Activated CD8-positive, alpha-beta memory T cell treated with anti-CD3 and anti-CD28 coated beads, Interleukin-2, amount 50 U/mL, for 4 hours (primary cell): ENCODE data around the gene CD160.
"Not testable (repeated sequence)": the region's sequence is repeated elsewhere in the genome, so short reads cannot be mapped to it uniquely, and the experiment has no call there.

ENCODE experiments used
- DNase-seq: peaks from one replicate; pipeline ENCODE4 v3.0.0-alpha.2; 2020

The CD160 gene

DNA sequence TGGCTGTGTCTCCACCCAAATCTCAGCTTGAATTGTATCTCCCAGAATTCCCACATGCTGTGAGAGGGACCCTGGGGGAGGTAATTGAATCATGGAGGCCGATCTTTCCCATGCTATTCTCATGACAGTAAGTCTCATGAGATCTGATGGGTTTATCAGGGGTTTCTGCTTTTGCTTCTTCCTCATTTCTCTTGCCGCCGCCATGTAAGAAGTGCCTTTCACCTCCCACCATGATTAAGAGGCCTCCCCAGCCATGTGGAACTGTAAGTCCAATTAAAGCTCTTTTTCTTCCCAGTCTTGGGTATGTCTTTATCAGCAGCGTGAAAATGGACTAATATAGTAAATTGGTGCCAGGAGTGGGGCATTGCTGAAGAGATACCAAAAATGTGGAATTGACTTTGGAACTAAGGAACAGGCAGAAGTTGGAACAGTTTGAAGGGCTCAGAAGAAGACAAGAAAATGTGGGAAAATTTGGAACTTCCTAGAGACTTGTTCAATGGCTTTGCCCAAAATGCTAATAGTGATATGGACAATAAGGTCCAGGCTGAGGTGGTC is 41.2 kb downstream of the CD160 start:
- not testable (repeated sequence) for DNase-seq

DNA sequence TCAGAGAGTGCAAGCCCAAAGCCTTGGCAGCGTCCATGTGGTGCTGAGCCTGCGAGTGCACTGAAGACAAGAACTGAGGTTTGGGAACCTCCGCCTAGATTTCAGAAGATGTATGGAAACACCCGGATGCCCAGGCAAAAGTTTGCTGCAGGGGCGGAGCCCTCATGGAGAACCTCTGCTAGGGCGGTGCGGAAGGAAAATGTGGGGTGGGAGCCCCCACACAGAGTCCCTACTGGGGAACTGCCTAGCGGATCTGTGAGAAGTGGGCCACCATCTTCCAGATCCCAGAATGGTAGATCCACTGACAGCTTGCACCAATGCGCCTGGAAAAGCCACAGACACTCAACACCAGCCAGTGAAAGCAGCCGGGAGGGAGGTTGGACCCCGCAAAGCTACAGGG is 42.2 kb downstream of the CD160 start:
- DNase-seq: not testable (repeated sequence)

DNA sequence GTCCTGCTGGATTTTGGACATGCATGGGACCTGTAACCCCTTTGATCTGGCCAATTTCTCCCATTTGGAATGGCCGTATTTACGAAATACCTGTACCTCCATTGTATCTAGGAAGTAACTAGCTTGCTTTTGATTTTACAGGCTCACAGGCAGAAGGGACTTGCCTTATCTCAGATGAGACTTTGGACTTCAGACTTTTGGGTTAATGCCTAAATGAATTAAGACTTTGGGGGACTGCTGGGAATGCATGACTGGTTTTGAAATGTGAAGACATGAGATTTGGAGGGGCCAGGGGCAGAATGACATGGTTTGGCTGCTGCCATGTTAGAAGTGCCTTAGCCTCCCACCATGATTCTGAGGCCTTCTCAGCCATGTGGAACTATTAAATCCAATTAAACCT is 42.7 kb downstream of the CD160 start:
- not testable (repeated sequence) for DNase-seq

DNA sequence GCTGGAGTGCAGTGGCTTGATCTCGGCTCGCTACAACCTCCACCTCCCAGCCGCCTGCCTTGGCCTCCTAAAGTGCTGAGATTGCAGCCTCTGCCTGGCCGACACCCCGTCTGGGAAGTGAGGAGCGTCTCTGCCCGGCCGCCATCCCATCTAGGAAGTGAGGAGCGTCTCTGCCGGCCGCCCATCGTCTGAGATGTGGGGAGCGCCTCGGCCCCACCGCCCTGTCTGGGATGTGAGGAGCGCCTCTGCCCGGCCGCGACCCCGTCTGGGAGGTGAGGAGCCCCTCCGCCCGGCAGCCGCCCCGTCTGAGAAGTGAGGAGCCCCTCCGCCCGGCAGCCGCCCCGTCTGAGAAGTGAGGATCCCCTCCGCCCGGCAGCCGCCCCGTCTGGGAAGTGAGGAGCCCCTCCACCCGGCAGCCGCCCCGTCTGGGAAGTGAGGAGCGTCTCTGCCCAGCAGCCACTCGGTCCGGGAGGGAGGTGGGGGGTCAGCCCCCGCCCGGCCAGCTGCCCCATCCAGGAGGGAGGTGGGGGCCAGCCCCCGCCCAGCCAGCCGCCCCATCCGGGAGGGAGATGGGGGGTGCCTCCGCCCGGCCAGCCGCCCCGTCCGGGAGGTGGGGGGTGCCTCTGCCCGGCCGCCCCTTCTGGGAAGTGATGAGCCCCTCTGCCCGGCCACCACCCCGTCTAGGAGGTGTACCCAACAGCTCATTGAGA is 45.1 kb downstream of the CD160 start:
- not testable (repeated sequence) for DNase-seq

DNA sequence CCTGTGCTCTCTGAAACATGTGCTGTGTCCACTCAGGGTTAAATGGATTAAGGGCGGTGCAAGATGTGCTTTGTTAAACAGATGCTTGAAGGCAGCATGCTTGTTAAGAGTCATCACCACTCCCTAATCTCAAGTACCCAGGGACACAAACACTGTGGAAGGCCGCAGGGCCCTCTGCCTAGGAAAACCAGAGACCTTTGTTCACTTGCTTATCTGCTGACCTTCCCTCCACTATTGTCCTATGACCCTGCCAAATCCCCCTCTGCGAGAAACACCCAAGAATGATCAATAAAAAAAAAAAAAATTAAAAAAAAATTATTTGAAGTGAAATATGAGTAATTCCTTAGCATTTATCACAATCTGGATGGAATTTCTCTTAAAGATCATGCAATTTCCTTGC is 45.8 kb downstream of the CD160 start:
- not testable (repeated sequence) for DNase-seq

DNA sequence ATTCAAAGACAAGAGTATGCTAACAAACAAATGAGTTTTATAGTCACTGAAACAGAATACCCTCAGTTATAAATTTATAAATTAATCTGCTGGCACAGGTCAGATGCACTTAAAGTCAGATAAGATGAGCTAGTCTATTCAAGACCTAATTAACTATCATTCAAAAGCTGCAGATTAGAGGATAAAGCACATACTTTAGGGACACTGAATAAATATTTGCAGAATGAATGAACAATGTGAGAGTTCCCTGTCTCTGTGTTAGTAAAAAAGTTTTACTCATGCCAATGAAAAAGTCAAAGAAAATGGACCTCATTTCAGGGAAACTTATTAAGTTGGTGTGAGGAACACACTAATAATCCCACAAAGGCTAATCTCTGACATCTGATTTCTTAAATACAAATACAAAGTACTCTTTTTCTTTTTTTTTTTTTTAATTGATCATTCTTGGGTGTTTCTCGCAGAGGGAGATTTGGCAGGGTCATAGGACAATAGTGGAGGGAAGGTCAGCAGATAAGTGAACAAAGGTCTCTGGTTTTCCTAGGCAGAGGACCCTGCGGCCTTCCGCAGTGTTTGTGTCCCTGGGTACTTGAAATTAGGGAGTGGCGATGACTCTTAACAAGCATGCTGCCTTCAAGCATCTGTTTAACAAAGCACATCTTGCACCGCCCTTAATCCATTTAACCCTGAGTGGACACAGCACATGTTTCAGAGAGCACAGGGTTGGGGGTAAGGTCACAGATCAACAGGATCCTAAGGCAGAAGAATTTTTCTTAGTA is 46.5 kb downstream of the CD160 start:
- not testable (repeated sequence) for DNase-seq

DNA sequence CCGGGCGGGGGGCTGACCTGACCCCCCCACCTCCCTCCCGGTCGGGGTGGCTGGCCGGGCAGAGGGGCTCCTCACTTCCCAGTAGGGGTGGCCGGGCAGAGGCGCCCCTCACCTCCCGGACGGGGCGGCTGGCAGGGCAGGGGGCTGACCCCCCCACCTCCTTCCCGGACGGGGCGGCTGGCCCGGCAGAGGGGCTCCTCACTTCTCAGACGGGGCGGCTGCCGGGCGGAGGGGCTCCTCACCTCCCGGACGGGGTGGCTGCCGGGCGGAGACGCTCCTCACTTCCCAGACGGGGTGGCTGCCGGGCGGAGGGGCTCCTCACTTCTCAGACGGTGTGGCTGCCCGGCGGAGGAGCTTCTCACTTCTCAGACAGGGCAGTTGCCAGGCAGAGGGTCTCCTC is 47.6 kb downstream of the CD160 start:
- not testable (repeated sequence) for DNase-seq

DNA sequence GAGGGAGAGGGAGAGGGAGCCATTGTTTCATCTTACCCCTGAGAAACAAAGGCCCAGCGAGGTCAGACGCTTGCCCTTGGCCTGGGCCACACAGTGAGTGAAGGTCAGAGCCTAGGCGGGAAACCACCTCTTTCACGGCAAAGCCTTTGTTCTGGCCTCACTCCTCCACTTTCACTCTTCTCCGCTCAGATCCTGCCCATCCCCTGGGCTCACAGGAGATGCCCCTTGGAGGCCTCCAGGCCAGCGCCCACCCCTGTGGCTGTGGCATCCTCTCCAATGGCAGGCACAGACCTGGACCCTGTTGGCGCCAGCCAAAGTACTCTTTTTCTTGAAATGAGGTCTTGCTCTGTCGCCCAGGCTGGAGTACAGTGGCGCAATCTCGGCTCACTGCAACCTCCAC is 48.7 kb downstream of the CD160 start:
- DNase-seq: not testable (repeated sequence)

DNA sequence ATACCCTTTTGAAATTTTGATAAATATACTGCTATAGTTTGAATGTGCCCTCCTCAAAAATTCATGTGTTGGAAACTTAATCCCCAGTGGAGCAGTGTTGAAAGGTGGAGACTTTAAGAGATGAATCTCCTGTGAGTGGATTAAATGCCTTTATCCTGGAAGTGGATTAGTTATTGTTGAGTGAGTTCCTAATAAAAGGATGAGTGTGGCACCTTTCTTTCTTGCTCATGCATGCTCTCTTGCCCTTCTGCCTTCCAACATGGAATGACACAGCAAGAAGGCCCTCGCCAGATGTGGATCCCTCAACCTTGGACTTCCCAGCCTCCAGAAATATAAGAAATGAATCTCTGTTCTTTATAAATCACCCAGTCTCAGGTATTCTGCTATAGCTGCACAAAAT is 51.8 kb downstream of the CD160 start:
- no peak for DNase-seq

DNA sequence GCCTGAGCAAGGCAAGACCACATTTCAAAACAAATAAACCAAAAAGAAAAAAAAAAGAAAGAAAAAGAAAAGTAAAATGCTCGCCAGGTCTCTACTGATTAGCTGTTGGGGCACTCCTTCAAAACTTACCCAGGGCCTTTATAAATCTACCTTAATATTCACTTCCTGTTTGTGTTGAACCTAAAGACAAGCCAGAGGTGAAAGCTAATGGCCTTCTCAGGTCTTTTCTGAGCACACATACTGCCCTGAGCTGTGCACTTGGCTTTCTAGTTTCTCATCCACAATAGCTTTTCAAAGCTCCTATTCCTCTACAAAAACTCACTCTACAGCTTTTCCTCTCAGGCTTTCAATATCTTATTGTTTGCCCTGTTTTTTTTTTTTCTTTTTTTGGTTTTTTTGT is 54.1 kb downstream of the CD160 start:
- DNase-seq: no peak

DNA sequence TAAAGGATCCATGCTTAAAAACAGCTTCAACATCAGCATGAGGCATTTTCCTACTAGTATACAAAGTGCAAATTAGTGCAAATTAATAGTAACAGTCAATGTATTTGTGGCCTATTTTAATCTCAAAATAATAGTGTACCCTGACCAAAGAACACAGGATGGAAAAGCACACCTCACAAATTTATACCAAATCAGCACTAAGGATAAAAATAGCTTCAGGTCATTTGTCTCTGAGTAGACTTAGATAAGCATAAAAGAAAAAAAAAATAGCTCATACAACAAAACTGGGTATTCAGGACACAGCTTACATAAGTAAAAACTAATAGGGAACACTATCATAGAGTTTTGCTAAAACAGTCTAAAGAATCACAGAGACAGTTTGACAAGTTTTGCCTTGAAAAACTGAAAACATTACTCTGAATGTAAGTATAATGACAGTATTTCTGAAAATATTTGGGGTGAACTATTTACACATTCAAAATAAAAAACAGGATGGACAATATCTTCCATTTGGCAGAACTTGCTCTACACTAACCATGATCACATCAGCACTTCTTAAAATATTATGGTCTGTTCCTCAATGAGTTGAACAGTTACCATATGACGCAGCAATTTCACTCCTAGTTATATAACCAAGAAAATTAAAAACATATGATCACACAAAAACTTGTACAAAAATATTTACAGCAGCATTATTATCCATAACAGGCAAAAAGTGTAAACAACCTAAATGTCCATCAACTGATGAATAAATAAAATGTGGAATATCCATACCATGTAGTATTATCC is 58.3 kb downstream of the CD160 start:
- no peak for DNase-seq

DNA sequence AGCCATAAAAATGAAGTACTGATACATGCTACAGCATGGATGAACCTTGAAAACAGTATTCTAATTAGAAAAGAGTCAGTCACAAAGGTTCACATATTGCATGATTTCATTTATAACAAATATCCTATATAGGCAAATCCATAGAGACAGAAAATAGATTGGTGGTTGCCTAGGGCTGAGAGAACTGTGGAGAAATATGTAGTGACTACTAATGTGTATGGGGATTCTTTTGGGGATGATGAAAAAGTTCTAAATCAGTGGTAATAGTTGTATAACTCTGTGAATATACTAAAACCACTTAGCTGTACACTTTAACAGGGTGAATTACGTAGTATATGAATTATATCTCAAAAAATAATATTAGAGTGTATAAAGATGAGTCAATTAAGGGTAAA is 58.8 kb downstream of the CD160 start:
- no peak for DNase-seq

DNA sequence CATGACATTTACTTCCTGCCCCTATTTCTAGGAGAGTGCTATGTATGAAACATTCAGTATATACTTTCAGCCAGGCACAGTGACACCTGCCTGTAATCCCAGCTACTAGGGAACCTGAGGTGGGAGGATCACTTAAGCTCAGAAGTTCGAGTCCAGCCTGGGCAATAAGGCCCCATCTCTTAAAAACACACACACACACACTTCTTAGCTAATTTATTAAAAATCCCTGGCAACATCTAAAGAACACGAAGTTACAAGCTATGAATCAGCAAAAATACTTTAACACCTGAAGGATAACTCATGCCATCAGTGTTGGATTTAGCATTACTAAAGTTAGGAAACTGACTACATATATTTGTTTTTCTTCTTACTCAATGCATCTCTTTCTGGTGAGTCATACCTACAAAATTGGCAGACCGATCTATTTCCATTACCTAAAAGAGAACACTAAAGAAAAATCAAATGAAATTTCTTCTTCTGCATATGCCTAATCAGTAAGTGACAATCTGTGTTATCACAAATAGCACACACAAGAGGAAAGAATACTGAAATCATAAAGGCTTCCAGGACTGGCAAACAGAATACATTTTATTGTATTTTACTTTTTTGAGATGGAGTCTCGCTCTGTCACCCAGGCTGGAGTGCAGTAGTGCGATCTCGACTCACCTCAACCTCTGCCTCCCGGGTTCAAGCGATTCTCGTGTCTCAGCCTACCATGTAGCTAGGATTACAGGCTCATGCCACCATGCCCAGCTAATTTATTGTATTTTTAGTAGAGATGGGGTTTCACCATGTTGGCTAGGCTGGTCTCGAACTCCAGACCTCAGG is 63.2 kb downstream of the CD160 start:
- no peak for DNase-seq

DNA sequence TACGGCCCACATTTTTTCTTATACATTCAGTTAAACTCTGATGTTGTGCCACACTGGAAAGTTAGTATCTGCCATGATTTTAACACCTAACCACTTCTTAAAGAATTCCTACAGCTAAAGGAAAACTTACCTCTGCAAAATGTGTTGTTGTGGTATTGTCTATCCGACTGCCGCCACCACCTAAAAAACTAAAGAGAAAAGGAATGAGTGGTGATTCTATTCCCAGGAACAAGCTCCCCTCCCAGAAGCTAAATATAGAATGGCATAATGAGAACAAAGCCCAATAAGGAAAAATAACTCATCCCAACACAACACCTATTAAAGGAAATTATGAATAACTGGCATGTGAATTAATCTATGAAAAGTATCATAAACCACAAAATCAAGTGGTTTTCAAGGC is 65.1 kb downstream of the CD160 start:
- DNase-seq: no peak

DNA sequence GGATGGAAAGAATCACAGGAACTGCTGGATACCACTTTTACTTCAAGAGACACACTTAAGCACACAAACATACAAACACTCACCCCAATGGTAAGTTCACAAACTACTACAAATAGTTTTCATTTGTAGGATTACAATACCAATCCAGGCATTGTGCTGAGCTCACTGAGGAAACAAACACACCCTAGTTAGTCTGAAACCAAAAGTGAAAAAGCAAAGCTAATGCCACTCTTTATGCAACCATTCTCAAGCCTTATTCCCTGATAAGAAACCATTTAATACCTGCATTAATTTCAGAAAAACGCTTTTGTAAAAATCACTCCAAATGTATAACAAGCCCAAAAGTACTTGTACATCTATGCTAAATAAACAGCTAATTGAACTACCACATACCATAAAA is 66.2 kb downstream of the CD160 start:
- no peak for DNase-seq

DNA sequence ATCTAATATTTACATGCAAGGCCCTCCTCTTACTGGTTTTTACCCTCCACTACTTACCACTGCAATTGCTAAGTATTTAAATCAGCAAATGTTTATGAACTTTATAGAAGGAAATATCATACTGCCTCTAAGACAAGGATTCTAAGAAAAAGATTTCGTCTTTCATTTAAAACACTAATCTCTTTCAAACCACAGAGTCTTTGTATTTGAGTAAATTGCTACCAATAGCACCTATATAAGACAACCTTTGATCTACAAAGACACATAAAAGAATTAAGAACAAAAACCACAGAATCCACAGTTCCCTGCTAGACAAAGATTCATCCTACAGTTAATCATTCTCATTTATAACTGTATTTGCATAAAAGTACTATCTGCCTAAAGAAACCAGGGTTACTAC is 67.0 kb downstream of the CD160 start:
- no peak for DNase-seq

DNA sequence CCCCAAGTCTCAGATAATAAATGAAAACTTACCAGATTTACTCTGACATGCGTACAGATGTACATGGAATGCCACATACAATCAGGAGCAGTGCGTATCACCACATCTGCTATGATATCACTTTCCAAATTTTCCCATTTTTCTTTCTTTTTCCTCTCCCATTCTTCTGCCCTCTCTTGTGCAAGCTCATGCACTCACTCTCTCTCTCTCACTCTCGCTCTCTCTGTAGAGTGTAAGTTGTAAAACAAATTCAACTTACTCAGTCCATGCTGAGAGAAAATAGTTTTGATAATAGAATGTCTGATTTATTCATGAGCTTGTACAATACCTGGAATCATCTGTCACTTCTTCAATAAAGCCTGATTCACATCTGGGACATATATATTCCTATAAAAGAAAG is 69.3 kb downstream of the CD160 start:
- DNase-seq: no peak
